ENCODE data around the gene STK10. TPM values are rescaled to one million over a fixed set of nuclear protein-coding genes. Genes with fewer than 3 reads are reported as not detected.

Gene STK10
- total RNA-seq, 1 experiment from 2014 or later: 22.9 TPM

GRCh38 chr5:172113036-172113435, 75.0 kb downstream of the STK10 start:
- CTCF ChIA-PET: no interaction called here
- Histone ChIP-seq H3K27me3 (ENCODE audit: insufficient read depth, low read length) (no peaks in the 10 kb centered on the region), H3K4me2 (ENCODE audit: low read length) (no peak overlapping the region), H3K79me2 (ENCODE audit: insufficient read depth, low read length) (no peaks in the 10 kb centered on the region), H3K4me1 (ENCODE audit: control insufficient read depth in 1 of 2, insufficient read depth in 2 of 2, low read length in 2 of 2) (peaks cover 0 to 7% of the 10 kb centered on the region in 2 experiments; a peak in 2 of 4 replicates), H3K27ac (ENCODE audit: low read depth, low read length) (no peak overlapping the region), H4K20me1 (ENCODE audit: insufficient read depth) (no peaks in the 10 kb centered on the region), H3K9me2 (ENCODE audit: insufficient read depth) (no peaks in the 10 kb centered on the region), H2AFZ (ENCODE audit: low read depth, low read length, poor library complexity, severe bottlenecking) (no peak overlapping the region), H3K9me3 (ENCODE audit: control insufficient read depth in 1 of 2, insufficient read depth in 1 of 2, low read depth in 1 of 2, low read length in 2 of 2) (no peaks in the 10 kb centered on the region), H3K4me3 (replicated peaks in 1 of 2; ENCODE audit: low read depth in 1 of 2, low read length in 2 of 2) (no peak overlapping the region), H3K9ac (ENCODE audit: low read length) (no peak overlapping the region), H3K36me3 (ENCODE audit: control insufficient read depth in 1 of 2, insufficient read depth in 2 of 2, low read length in 2 of 2) (peaks cover 2 to 4% of the 10 kb centered on the region in 2 experiments; a peak in 1 of 4 replicates)
- POLR2A ChIA-PET: no interaction called here
- intact Hi-C loops (cut with micrococcal nuclease): no loop called here
- TF ChIP-seq EZH2phosphoT487 (IDR thresholded peaks at IDR 0.05; ENCODE audit: borderline replicate concordance): no peak
- TF ChIP-seq MAX (IDR thresholded peaks at IDR 0.05): no peak
- TF ChIP-seq SP1 (IDR thresholded peaks at IDR 0.05; ENCODE audit: low read depth): no peak
- TF ChIP-seq TCF7L2 (IDR thresholded peaks at IDR 0.05; ENCODE audit: borderline replicate concordance, extremely low read depth, insufficient read depth, insufficient read length): no peak
- TF ChIP-seq RAD21 (IDR thresholded peaks at IDR 0.05; ENCODE audit: low read depth): no peak
- TF ChIP-seq, protein P1, sequence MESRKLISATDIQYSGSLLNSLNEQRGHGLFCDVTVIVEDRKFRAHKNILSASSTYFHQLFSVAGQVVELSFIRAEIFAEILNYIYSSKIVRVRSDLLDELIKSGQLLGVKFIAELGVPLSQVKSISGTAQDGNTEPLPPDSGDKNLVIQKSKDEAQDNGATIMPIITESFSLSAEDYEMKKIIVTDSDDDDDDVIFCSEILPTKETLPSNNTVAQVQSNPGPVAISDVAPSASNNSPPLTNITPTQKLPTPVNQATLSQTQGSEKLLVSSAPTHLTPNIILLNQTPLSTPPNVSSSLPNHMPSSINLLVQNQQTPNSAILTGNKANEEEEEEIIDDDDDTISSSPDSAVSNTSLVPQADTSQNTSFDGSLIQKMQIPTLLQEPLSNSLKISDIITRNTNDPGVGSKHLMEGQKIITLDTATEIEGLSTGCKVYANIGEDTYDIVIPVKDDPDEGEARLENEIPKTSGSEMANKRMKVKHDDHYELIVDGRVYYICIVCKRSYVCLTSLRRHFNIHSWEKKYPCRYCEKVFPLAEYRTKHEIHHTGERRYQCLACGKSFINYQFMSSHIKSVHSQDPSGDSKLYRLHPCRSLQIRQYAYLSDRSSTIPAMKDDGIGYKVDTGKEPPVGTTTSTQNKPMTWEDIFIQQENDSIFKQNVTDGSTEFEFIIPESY (IDR thresholded peaks at IDR 0.05; ENCODE audit: extremely low read depth, insufficient replicate concordance, low read length): no peak
- TF ChIP-seq YY1 (IDR thresholded peaks at IDR 0.05; ENCODE audit: extremely low read depth, insufficient replicate concordance, low read depth, low read length): no peak
- no peak for TF ChIP-seq CBX3 (IDR thresholded peaks at IDR 0.05; ENCODE audit: low read depth)
- no peak for TF ChIP-seq ZNF274 (IDR thresholded peaks at IDR 0.05; ENCODE audit: low read depth, low read length)
- TF ChIP-seq ELF1 (IDR thresholded peaks at IDR 0.05; ENCODE audit: borderline replicate concordance, low read depth): no peak
- TF ChIP-seq, protein P2, sequence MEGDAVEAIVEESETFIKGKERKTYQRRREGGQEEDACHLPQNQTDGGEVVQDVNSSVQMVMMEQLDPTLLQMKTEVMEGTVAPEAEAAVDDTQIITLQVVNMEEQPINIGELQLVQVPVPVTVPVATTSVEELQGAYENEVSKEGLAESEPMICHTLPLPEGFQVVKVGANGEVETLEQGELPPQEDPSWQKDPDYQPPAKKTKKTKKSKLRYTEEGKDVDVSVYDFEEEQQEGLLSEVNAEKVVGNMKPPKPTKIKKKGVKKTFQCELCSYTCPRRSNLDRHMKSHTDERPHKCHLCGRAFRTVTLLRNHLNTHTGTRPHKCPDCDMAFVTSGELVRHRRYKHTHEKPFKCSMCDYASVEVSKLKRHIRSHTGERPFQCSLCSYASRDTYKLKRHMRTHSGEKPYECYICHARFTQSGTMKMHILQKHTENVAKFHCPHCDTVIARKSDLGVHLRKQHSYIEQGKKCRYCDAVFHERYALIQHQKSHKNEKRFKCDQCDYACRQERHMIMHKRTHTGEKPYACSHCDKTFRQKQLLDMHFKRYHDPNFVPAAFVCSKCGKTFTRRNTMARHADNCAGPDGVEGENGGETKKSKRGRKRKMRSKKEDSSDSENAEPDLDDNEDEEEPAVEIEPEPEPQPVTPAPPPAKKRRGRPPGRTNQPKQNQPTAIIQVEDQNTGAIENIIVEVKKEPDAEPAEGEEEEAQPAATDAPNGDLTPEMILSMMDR (IDR thresholded peaks at IDR 0.05 in 2 of 3, conservative IDR thresholded peaks at IDR 0.05 in 1 of 3; ENCODE audit: borderline replicate concordance in 1 of 3, insufficient read depth in 1 of 3, low read depth in 2 of 3, low read length in 2 of 3): no peak
- TF ChIP-seq EGR1 (IDR thresholded peaks at IDR 0.05; ENCODE audit: low read depth): no peak
- no peak for TF ChIP-seq ZFX (IDR thresholded peaks at IDR 0.05)
- no peak for TF ChIP-seq SRF (IDR thresholded peaks at IDR 0.05; ENCODE audit: low read depth)
- RAD21 ChIA-PET (ENCODE audit: low non-redundant PET in 1 of 2, low total read pairs in 2 of 2, uncharacterized antibody in 2 of 2, unreplicated experiment in 2 of 2): no interaction called here
- ATAC-seq (no peak), DNase-seq (ENCODE audit: low read depth, low spot score) (no peak)
- BruUV-seq (replicated peaks): no TSS peak
